WTC11 (cell line): Measurements from ENCODE around the gene NTRK1.

Experiments
- ATF1 ChIP-seq: sonication (generic); formaldehyde crosslinking; IDR thresholded peaks from 2 replicates; pipeline ENCODE4 v1.8.1; 2023; ENCODE audit warnings: mild to moderate bottlenecking, moderate library complexity, missing genetic modification reagents
- CREM ChIP-seq: sonication (generic); formaldehyde crosslinking; IDR thresholded peaks from 2 replicates; pipeline ENCODE4 v1.8.1; 2022; ENCODE audit warnings: mild to moderate bottlenecking, missing genetic modification reagents, moderate library complexity
- JUN ChIP-seq: sonication (generic); formaldehyde crosslinking; IDR thresholded peaks from 2 replicates; pipeline ENCODE4 v1.8.0; 2023; ENCODE audit warnings: mild to moderate bottlenecking, missing genetic modification reagents
- NR2C2 ChIP-seq: sonication (generic); formaldehyde crosslinking; IDR thresholded peaks from 2 replicates; pipeline ENCODE4 v1.8.0; 2022; ENCODE audit warnings: mild to moderate bottlenecking, missing genetic modification reagents
- SP1 ChIP-seq: sonication (generic); formaldehyde crosslinking; conservative IDR thresholded peaks from 2 replicates; pipeline ENCODE4 v1.8.1; 2022; ENCODE audit warnings: missing genetic modification reagents
- ZNF138 ChIP-seq: sonication (generic); formaldehyde crosslinking; conservative IDR thresholded peaks from 2 replicates; pipeline ENCODE4 v1.8.1; 2022; ENCODE audit warnings: mild to moderate bottlenecking, moderate library complexity, missing genetic modification reagents
- TF ChIP-seq, protein P1 (sequence below): sonication (generic); formaldehyde crosslinking; IDR thresholded peaks from 2 replicates; pipeline ENCODE4 v1.8.0; 2022; ENCODE audit warnings: mild to moderate bottlenecking, missing genetic modification reagents
- TF ChIP-seq, protein P2 (sequence below): fragments of 200-600 bp; IDR thresholded peaks from 2 replicates; pipeline ENCODE4 v1.8.0; 2022; ENCODE audit warnings: antibody characterized with exemption
- TF ChIP-seq, protein P3 (sequence below): sonication (generic); formaldehyde crosslinking; IDR thresholded peaks from 2 replicates; pipeline ENCODE4 v1.8.1; 2022; ENCODE audit warnings: missing genetic modification reagents, borderline replicate concordance
- TF ChIP-seq, protein P4 (sequence below): sonication (generic); formaldehyde crosslinking; IDR thresholded peaks from 2 replicates; pipeline ENCODE4 v1.8.0; 2022; ENCODE audit warnings: mild to moderate bottlenecking, missing genetic modification reagents

DNA sequence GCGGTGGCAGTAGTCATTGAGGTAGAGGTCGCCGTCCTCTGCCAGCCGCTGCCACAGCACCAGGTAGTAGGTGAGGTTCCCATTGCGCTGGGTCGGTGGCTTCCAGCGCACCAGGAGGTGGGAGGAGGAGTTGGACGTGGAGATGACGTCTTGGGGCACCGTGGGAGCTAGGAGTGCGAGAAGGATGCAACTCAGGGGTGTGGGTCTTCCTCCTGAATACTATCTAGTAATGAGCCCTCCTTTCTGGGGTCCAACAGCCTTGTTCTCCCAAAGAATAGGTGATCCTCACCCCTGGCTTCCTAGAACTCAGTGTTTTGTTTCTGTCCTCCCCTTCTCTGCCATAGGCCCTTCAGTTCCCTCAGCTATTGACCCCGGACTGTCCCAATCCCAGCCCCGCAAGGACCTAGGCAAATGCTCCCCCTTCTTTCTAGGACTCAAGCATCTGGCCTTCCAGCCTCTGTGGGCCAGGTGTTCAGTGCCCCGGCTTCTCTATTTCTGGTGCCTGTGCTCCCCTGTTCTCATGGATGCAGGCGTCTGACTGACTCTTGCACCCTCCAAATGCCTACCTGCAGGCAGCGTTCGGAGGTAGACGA is 14.6 kb upstream of the NTRK1 start:
- TF ChIP-seq, protein P1, sequence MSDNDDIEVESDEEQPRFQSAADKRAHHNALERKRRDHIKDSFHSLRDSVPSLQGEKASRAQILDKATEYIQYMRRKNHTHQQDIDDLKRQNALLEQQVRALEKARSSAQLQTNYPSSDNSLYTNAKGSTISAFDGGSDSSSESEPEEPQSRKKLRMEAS (CRISPR knock-in tag) = no peak
- TF ChIP-seq SP1 (CRISPR knock-in tag) (no peak), ATF1 (CRISPR knock-in tag) (no peak), JUN (CRISPR knock-in tag) (no peak), ZNF138 (no peak), NR2C2 (CRISPR knock-in tag) (no peak), CREM (no peak)
- TF ChIP-seq, protein P2, sequence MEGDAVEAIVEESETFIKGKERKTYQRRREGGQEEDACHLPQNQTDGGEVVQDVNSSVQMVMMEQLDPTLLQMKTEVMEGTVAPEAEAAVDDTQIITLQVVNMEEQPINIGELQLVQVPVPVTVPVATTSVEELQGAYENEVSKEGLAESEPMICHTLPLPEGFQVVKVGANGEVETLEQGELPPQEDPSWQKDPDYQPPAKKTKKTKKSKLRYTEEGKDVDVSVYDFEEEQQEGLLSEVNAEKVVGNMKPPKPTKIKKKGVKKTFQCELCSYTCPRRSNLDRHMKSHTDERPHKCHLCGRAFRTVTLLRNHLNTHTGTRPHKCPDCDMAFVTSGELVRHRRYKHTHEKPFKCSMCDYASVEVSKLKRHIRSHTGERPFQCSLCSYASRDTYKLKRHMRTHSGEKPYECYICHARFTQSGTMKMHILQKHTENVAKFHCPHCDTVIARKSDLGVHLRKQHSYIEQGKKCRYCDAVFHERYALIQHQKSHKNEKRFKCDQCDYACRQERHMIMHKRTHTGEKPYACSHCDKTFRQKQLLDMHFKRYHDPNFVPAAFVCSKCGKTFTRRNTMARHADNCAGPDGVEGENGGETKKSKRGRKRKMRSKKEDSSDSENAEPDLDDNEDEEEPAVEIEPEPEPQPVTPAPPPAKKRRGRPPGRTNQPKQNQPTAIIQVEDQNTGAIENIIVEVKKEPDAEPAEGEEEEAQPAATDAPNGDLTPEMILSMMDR = no peak
- TF ChIP-seq, protein P3, sequence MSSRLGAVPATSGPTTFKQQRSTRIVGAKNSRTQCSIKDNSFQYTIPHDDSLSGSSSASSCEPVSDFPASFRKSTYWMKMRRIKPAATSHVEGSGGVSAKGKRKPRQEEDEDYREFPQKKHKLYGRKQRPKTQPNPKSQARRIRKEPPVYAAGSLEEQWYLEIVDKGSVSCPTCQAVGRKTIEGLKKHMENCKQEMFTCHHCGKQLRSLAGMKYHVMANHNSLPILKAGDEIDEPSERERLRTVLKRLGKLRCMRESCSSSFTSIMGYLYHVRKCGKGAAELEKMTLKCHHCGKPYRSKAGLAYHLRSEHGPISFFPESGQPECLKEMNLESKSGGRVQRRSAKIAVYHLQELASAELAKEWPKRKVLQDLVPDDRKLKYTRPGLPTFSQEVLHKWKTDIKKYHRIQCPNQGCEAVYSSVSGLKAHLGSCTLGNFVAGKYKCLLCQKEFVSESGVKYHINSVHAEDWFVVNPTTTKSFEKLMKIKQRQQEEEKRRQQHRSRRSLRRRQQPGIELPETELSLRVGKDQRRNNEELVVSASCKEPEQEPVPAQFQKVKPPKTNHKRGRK (CRISPR knock-in tag) = no peak
- TF ChIP-seq, protein P4, sequence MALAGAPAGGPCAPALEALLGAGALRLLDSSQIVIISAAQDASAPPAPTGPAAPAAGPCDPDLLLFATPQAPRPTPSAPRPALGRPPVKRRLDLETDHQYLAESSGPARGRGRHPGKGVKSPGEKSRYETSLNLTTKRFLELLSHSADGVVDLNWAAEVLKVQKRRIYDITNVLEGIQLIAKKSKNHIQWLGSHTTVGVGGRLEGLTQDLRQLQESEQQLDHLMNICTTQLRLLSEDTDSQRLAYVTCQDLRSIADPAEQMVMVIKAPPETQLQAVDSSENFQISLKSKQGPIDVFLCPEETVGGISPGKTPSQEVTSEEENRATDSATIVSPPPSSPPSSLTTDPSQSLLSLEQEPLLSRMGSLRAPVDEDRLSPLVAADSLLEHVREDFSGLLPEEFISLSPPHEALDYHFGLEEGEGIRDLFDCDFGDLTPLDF (CRISPR knock-in tag) = no peak
